IMR-90 (cell line): ENCODE data around the gene AURKA. TPM values are rescaled to one million over a fixed set of nuclear protein-coding genes. Genes with fewer than 3 reads are reported as not detected.
A peak's percentile ranks its signal among the peaks of the same experiment; 100 is the strongest.

Experiments
- ATAC-seq: fragments of 200-7000 bp; cut with Tn5 transposase; 2 replicates; pipeline ENCODE4 v1.9.1; 2020; ENCODE audit warnings: low read depth, mild to moderate bottlenecking, moderate library complexity
- BruUV-seq: library from RNA; stranded (reverse); fragments of 400-500 nt; replicated peaks from 2 replicates; lab custom pipeline; 2021; lab: Mats Ljungman, UMichigan
- CTCF ChIA-PET: fragments of 300-600 bp; formaldehyde crosslinking; extraction: SDS; loops from one replicate; lab custom pipeline; 2021; ENCODE audit warnings: antibody characterized with exemption; lab: Yijun Ruan, JAX
- POLR2A ChIA-PET: fragments of 300-600 bp; sonication (Branson Sonifier 250); formaldehyde crosslinking; loops from one replicate; lab custom pipeline; 2022; ENCODE audit warnings: antibody characterized with exemption; ENCODE audit not compliant: unreplicated experiment; lab: Charles Lee
- DNase-seq: peaks from one replicate; pipeline ENCODE4 v3.0.0; 2013
- H2AFZ ChIP-seq: replicated peaks from 2 replicates; pipeline ENCODE3; 2013; ENCODE audit warnings: low read length, mild to moderate bottlenecking; ENCODE audit not compliant: poor library complexity
- H2AK5ac ChIP-seq: 2 replicates; pipeline ENCODE4 v1.6.1; 2013; ENCODE audit warnings: low read depth, low read length, inconsistent platforms
- H2AK9ac ChIP-seq: replicated peaks from 2 replicates; pipeline ENCODE3; 2013; ENCODE audit warnings: mild to moderate bottlenecking, low read depth, low read length, moderate library complexity; ENCODE audit not compliant: poor library complexity
- H2BK120ac ChIP-seq: 2 replicates; pipeline ENCODE4 v1.6.1; 2013; ENCODE audit warnings: low read depth, low read length, inconsistent platforms
- H2BK15ac ChIP-seq: 3 replicates; pipeline ENCODE4 v1.6.1; 2013; ENCODE audit warnings: low read depth, low read length, inconsistent platforms
- H2BK20ac ChIP-seq: 2 replicates; pipeline ENCODE4 v1.6.1; 2013; ENCODE audit warnings: low read depth, mild to moderate bottlenecking, inconsistent platforms, low read length, moderate library complexity
- H2BK5ac ChIP-seq: 2 replicates; pipeline ENCODE4 v1.6.1; 2013; ENCODE audit warnings: mild to moderate bottlenecking, low read depth, low read length, inconsistent platforms; ENCODE audit not compliant: poor library complexity, severe bottlenecking
- H3K14ac ChIP-seq: replicated peaks from 2 replicates; pipeline ENCODE4 v1.6.1; 2013; ENCODE audit warnings: low read depth, low read length, inconsistent platforms
- H3K18ac ChIP-seq: 2 replicates; pipeline ENCODE4 v1.6.1; 2013; ENCODE audit warnings: low read depth, low read length, control low read depth
- H3K23ac ChIP-seq: 2 replicates; pipeline ENCODE4 v1.6.1; 2013; ENCODE audit warnings: low read depth, low read length, inconsistent platforms
- H3K27ac ChIP-seq: 2 replicates; pipeline ENCODE4 v1.5.1; 2013; ENCODE audit warnings: mild to moderate bottlenecking, control low read depth, low read length; ENCODE audit not compliant: insufficient read depth
- H3K27me3 ChIP-seq: 2 replicates; pipeline ENCODE4 v1.6.1; 2013; ENCODE audit warnings: low read length; ENCODE audit not compliant: control insufficient read depth, insufficient read depth
- H3K36me3 ChIP-seq: 2 replicates; pipeline ENCODE4 v1.6.1; 2013; ENCODE audit warnings: low read length, mixed read lengths; ENCODE audit not compliant: control insufficient read depth, insufficient read depth
- H3K4ac ChIP-seq: 2 replicates; pipeline ENCODE4 v1.6.1; 2013; ENCODE audit warnings: low read depth, low read length, inconsistent platforms
- H3K4me1 ChIP-seq: 2 replicates; pipeline ENCODE4 v1.6.1; 2013; ENCODE audit warnings: low read length, mixed read lengths; ENCODE audit not compliant: control insufficient read depth, insufficient read depth
- H3K4me2 ChIP-seq: 2 replicates; pipeline ENCODE4 v1.6.1; 2013; ENCODE audit warnings: low read depth, mild to moderate bottlenecking, control low read depth, low read length, moderate library complexity
- H3K4me3 ChIP-seq: 2 replicates; pipeline ENCODE4 v1.5.1; 2013; ENCODE audit warnings: low read depth, mild to moderate bottlenecking, control low read depth, low read length, moderate library complexity; ENCODE audit not compliant: insufficient read depth
- H3K56ac ChIP-seq: 2 replicates; pipeline ENCODE4 v1.6.1; 2013; ENCODE audit warnings: low read length, inconsistent platforms; ENCODE audit not compliant: insufficient read depth; ENCODE audit errors: extremely low read depth
- H3K79me1 ChIP-seq, 2 experiments: 2 replicates each; pipeline ENCODE4 v1.6.1; 2013; ENCODE audit warnings: low read length in 2 of 2, inconsistent platforms in 1 of 2, low read depth in 1 of 2
- H3K9ac ChIP-seq: 2 replicates; pipeline ENCODE4 v1.6.1; 2013; ENCODE audit warnings: low read depth, low read length, control low read depth
- H3K9me1 ChIP-seq: 2 replicates; pipeline ENCODE4 v1.6.1; 2013; ENCODE audit warnings: low read length, inconsistent platforms; ENCODE audit not compliant: insufficient read depth
- H3K9me3 ChIP-seq: 2 replicates; pipeline ENCODE4 v1.6.1; 2013; ENCODE audit warnings: low read length; ENCODE audit not compliant: control insufficient read depth, insufficient read depth
- H4K20me1 ChIP-seq: 2 replicates; pipeline ENCODE4 v1.6.1; 2013; ENCODE audit warnings: low read length, inconsistent platforms; ENCODE audit not compliant: insufficient read depth
- H4K5ac ChIP-seq: 2 replicates; pipeline ENCODE4 v1.6.1; 2013; ENCODE audit warnings: mild to moderate bottlenecking, low read depth, low read length, control low read depth
- H4K8ac ChIP-seq, 2 experiments: 2 replicates each; pipeline ENCODE4 v1.6.1; 2013; ENCODE audit warnings: low read depth in 2 of 2, low read length in 2 of 2, control low read depth in 1 of 2, inconsistent platforms in 1 of 2
- H4K91ac ChIP-seq: 2 replicates; pipeline ENCODE4 v1.6.1; 2013; ENCODE audit warnings: low read depth, low read length, inconsistent platforms; ENCODE audit not compliant: insufficient read depth
- ELK1 ChIP-seq: fragments of 150-350 bp; IDR thresholded peaks from 2 replicates; pipeline ENCODE4 v1.6.1; 2016; ENCODE audit warnings: low read depth, mild to moderate bottlenecking, low read length, moderate library complexity, borderline replicate concordance
- FOS ChIP-seq: fragments of 150-350 bp; IDR thresholded peaks from 2 replicates; pipeline ENCODE4 v1.6.1; 2016; ENCODE audit warnings: low read depth, low read length
- MAFK ChIP-seq: IDR thresholded peaks from 2 replicates; pipeline ENCODE4 v1.6.1; 2012; ENCODE audit warnings: low read depth, low read length, improper control_type of control experiment
- MAZ ChIP-seq: IDR thresholded peaks from 2 replicates; pipeline ENCODE4 v1.6.1; 2012; ENCODE audit warnings: low read depth, mild to moderate bottlenecking, low read length, improper control_type of control experiment, moderate library complexity, borderline replicate concordance
- NFE2L2 ChIP-seq: fragments of 150-350 bp; IDR thresholded peaks from 2 replicates; pipeline ENCODE4 v1.6.1; 2016; ENCODE audit warnings: low read depth, mild to moderate bottlenecking, low read length
- RAD21 ChIP-seq: IDR thresholded peaks from 2 replicates; pipeline ENCODE4 v1.6.1; 2012; ENCODE audit warnings: low read length, improper control_type of control experiment
- SMC3 ChIP-seq: fragments of 150-350 bp; IDR thresholded peaks from 2 replicates; pipeline ENCODE4 v1.6.1; 2016; ENCODE audit warnings: low read depth, mild to moderate bottlenecking, antibody characterized with exemption, low read length, moderate library complexity
- USF2 ChIP-seq: fragments of 150-350 bp; IDR thresholded peaks from 2 replicates; pipeline ENCODE4 v1.6.1; 2017; ENCODE audit warnings: mild to moderate bottlenecking, antibody characterized with exemption, low read length, low read depth
- WGBS, 2 experiments: methylation state at CpG; one replicate each; pipeline versions ENCODE4 v1.1.5 to v1.1.7; 2013; ENCODE audit warnings: missing lambda C conversion rate in 2 of 2; ENCODE audit not compliant: insufficient read length in 1 of 2; ENCODE audit errors: extremely low coverage in 2 of 2; 5-methylcytosine and 5-hydroxymethylcytosine counted together
- dilution Hi-C: fragments of 300-500 bp; cut with HindIII; formaldehyde crosslinking; loops from one replicate; pipeline ENCODE4 v1.14.3; 2018; ENCODE audit warnings: low sequenced_read_pairs; ENCODE audit not compliant: unreplicated experiment
- in situ Hi-C: fragments of 300-500 bp; cut with MboI; formaldehyde crosslinking; loops from 3 replicates; pipeline ENCODE4 v1.14.3; 2019; ENCODE audit warnings: low sequenced_read_pairs, inconsistent platforms, mixed read lengths
- intact Hi-C: fragments of 100-400 bp; cut with micrococcal nuclease; formaldehyde crosslinking; loops from 2 replicates; pipeline ENCODE4 v1.10.0; 2022
- polyA plus RNA-seq, 3 experiments: library from polyadenylated mRNA; depleted of rRNA; stranded (reverse); fragments of >200 nt; gene quantifications; 2 replicates each; pipeline ENCODE4 v1.2.3, GENCODE V29; 2012; ENCODE audit warnings: low replicate concordance in 1 of 3
- total RNA-seq: library from RNA; depleted of rRNA; stranded (reverse); fragments of >200 nt; gene quantifications from 2 replicates; pipeline ENCODE4 v1.2.3, GENCODE V29; 2012

The AURKA gene
- total and polyA plus RNA-seq, 2 of the 4 experiments (the other 2 are of a cell fraction), result 68.0 to 83.3 TPM

- ATAC-seq (no peak), DNase-seq (no peak)
- in situ Hi-C loops, result loop anchor here (25.0 kb wide), 1 partner anchor 969 kb away; the partner anchor contains the start of gene RAE1
- Histone ChIP-seq H3K9ac (peak overlapping the region; percentile 92), H4K20me1 (no peaks in the 10 kb centered on the region), H3K36me3 (peaks cover 22% of the 10 kb centered on the region), H2AK5ac (peak overlapping the region; percentile 85), H3K56ac (peak overlapping the region; percentile 82), H2BK5ac (peak overlapping the region; percentile 81), H3K4me2 (peak overlapping the region; percentile 60), H3K79me1 (peaks cover 46 to 67% of the 10 kb centered on the region in 2 experiments), H4K5ac (peak overlapping the region; percentile 57), H2AK9ac (peak overlapping the region; percentile 98), H3K9me3 (no peaks in the 10 kb centered on the region), H3K4me1 (peaks cover 2% of the 10 kb centered on the region; the same call in 1 of the 2 replicates), H3K27ac (peak overlapping the region; percentile 83), H3K4me3 (peak overlapping the region; percentile 67), H2BK20ac (no peak overlapping the region), H3K23ac (peak overlapping the region; percentile 93), H2BK15ac (no peak overlapping the region), H3K4ac (peak overlapping the region; percentile 94), H3K27me3 (no peaks in the 10 kb centered on the region), H3K14ac (peak overlapping the region; percentile 98), H2AFZ (peak overlapping the region; percentile 94), H3K9me1 (peaks cover 15% of the 10 kb centered on the region), H3K18ac (peak overlapping the region; percentile 20), H4K91ac (peak overlapping the region; percentile 89), H2BK120ac (peak overlapping the region; percentile 65), H4K8ac (peak overlapping the region; percentile 57 to 97)
- ChIA-PET CTCF (interaction anchor here (1.2 kb wide), 1 partner anchor 49 kb away, joined by 3 read pairs; no protein-coding TSS in a partner anchor), POLR2A (interaction anchor here (1.0 kb wide), 1 partner anchor 51 kb away, joined by 3 read pairs; no protein-coding TSS in a partner anchor)
- intact Hi-C loops, result loop anchor here (2.0 kb wide), 1 partner anchor 76 kb away; the partner anchor contains the start of gene RTF2
- no TSS peak for BruUV-seq
- dilution Hi-C loops, result no loop called here
- no CpG with 5 or more reads among the region's 18 CpGs for WGBS, 2 experiments
- TF ChIP-seq SMC3 (no peak), MAFK (no peak), NFE2L2 (no peak), FOS (no peak), RAD21 (no peak), USF2 (no peak), ELK1 (no peak), MAZ (no peak)
These were observed 967 bp upstream of the AURKA start for GRCh38 chr20:56392881-56393482.
